Measurements from ENCODE around the gene RBM43.
"Not testable (repeated sequence)": the region's sequence is repeated elsewhere in the genome, so short reads cannot be mapped to it uniquely, and the experiment has no call there.

Gene RBM43

GRCh38 chr2:151297882-151298281 is 36.2 kb upstream of the RBM43 start:
- no peak overlapping the region for H3K4me3 ChIP-seq (ENCODE audit: control insufficient read depth, low read depth, low read length)

GRCh38 chr2:151295926-151296325 is 34.3 kb upstream of the RBM43 start:
- H3K4me3 ChIP-seq (ENCODE audit: control insufficient read depth, low read depth, low read length); DNase-seq (ENCODE audit: low read depth): not testable (repeated sequence)

More at GRCh38 chr2:151297882-151298281, 36.2 kb upstream of the RBM43 start:
- TF ChIP-seq CTCF (conservative IDR thresholded peaks at IDR 0.05; ENCODE audit: control insufficient read depth, insufficient read depth, low read depth, low read length), result no peak
- DNase-seq (ENCODE audit: low read depth), result no peak

- no peak for DNase-seq (ENCODE audit: low read depth)
These were observed 30.9 kb upstream of the RBM43 start for GRCh38 chr2:151292546-151292945.

GRCh38 chr2:151292141-151292540 is 30.5 kb upstream of the RBM43 start:
- no peak overlapping the region for H3K4me3 ChIP-seq (ENCODE audit: control insufficient read depth, low read depth, low read length)
- no peak for DNase-seq (ENCODE audit: low read depth)
- TF ChIP-seq CTCF (conservative IDR thresholded peaks at IDR 0.05; ENCODE audit: control insufficient read depth, insufficient read depth, low read depth, low read length), result no peak

More at GRCh38 chr2:151292546-151292945, 30.9 kb upstream of the RBM43 start:
- TF ChIP-seq CTCF (conservative IDR thresholded peaks at IDR 0.05; ENCODE audit: control insufficient read depth, insufficient read depth, low read depth, low read length), result no peak
- no peak overlapping the region for H3K4me3 ChIP-seq (ENCODE audit: control insufficient read depth, low read depth, low read length)

GRCh38 chr2:151291224-151291623 is 29.6 kb upstream of the RBM43 start:
- DNase-seq (ENCODE audit: low read depth), result no peak
- H3K4me3 ChIP-seq (ENCODE audit: control insufficient read depth, low read depth, low read length), result no peak overlapping the region
- no peak for TF ChIP-seq CTCF (conservative IDR thresholded peaks at IDR 0.05; ENCODE audit: control insufficient read depth, insufficient read depth, low read depth, low read length)

- DNase-seq (ENCODE audit: low read depth), result peak; percentile 71
- H3K4me3 ChIP-seq (ENCODE audit: control insufficient read depth, low read depth, low read length), result peak overlapping the region; percentile 76
- TF ChIP-seq CTCF (conservative IDR thresholded peaks at IDR 0.05; ENCODE audit: control insufficient read depth, insufficient read depth, low read depth, low read length), result no peak
These were observed 28.6 kb upstream of the RBM43 start for GRCh38 chr2:151289972-151290866.

GRCh38 chr2:151287513-151288250 is 26.0 kb upstream of the RBM43 start:
- H3K4me3 ChIP-seq (ENCODE audit: control insufficient read depth, low read depth, low read length), result no peak overlapping the region
- no peak for DNase-seq (ENCODE audit: low read depth)
- TF ChIP-seq CTCF (conservative IDR thresholded peaks at IDR 0.05; ENCODE audit: control insufficient read depth, insufficient read depth, low read depth, low read length), result no peak
